NCI-H2227 treated with DMSO at 0.1 percent for 48 hours (cell line): ENCODE data around the gene ANKRD37.
"Not testable (repeated sequence)": the region's sequence is repeated elsewhere in the genome, so short reads cannot be mapped to it uniquely, and the experiment has no call there.

ENCODE experiments used
- DNase-seq: peaks from one replicate; lab custom pipeline; 2025; lab: John Stamatoyannopoulos, UW

The ANKRD37 gene, protein sequence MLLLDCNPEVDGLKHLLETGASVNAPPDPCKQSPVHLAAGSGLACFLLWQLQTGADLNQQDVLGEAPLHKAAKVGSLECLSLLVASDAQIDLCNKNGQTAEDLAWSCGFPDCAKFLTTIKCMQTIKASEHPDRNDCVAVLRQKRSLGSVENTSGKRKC

DNA sequence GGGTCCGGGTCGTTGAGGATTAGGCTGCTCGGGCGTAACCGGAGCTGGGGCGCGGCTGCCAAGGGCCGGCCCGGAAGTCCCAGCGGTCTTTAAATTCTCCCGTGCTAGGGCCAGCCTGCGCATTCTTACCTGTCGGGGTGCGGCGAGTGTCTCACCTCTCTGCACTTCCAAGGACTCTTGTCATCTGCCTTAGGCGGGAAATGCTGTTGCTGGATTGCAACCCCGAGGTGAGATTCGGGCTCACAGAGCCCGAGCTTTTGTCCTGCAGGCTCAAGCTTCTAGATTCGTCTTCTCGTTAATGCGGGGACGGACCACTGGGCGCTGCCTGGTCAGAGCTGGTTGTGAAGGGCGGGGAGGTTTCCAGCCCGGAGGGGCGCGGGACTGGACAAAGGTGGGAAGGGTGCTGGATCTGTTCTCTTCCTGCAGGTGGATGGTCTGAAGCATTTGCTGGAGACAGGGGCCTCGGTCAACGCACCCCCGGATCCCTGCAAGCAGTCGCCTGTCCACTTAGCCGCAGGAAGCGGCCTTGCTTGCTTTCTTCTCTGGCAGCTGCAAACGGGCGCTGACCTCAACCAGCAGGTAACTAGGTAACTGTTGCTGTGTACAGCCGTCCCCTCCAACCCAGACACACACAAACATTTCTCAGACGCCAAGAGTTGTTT lies at the start of gene ANKRD37:
ANKRD37 (plus strand) TSS at position 118 of the 662 bp plus-strand sequence; CDS start at position 201, 83 bp downstream.
- DNase-seq, result peak; percentile 45

DNA sequence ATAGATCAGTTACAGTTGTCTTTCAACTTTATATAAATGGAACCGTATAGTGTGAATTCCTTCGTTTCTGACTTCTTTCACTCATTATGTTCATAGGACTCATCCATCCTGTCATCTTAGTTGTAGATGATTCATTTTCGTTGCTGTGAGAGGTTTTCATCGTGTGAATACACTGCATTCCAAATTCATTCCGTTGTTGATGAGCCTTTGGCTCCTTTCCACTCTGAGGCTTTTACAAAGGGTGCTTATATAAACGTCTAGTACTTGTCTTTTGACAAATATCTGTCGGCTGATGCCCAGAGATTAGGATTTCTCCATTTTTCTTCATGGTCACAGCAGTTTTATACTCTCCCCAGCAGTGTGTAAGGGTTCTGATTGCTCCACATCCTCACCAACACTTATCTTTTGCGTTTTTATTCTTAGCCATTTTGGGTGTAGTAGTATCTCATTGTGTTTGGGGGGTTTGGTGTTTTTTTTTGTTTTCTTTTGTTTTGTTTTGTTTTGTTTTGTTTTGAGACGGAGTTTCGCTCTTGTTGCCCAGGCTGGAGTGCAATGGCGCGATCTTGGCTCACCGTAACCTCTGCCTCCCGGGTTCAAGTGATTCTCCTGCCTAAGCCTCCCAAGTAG lies 49.6 kb upstream of the ANKRD37 start:
- no peak for DNase-seq

DNA sequence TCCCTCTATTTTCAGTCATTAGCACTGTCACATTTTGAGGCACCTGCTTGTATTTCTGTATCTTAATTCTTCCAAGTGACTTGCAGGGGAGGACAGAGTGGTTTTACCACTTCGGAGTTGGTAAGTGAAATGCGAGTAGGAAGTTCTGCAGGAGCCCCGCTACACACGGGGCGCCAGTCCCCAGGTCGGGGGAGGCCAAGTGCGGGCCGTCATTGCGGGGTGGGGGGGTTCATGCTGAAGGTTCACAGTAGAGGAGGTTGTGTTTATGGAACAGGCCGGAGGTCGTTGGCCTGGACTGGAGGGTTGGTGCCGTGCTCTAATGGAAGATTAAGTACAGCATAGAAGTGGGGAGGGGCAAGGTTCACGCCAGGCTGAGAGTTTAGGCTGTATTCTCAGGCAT lies 45.0 kb upstream of the ANKRD37 start:
- no peak for DNase-seq

DNA sequence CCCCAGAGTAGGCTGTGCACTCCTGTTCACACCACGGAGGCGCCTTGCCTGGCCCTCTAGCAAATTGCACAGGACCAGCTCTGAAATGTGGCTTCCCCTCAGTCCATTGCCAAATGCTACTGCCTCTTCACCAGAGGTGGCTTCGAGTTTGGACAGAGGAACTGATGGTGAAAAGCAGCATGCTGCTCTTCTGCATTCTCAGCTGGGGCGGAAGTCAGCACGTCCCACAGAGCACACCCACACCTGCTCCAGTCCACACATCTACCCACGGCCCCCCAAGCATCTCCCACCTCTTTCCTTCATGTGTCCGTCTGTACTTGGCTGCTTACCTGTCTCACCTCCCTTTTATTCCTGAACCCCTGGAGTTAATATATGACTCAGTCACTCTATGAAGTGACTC lies 44.4 kb upstream of the ANKRD37 start:
- DNase-seq, result no peak

DNA sequence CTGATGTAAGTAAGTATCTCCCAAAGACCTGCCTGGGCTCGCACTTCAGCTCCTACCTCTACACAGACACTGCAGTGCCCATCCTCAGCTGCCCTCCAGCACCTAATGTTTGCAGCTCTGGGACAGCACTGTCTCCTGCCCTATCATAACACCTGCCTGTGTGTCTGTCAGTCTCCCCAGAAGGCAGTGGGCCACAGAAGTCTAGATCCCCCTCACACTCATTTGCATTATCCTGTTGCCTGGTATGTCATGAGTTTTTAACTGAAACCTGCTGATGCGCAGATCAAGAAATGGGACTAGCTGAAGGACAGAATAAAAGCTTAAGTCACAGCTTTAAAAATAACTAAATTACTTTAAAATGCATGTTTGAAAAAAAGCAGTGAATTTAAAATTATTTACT lies 43.9 kb upstream of the ANKRD37 start:
- DNase-seq, result no peak

DNA sequence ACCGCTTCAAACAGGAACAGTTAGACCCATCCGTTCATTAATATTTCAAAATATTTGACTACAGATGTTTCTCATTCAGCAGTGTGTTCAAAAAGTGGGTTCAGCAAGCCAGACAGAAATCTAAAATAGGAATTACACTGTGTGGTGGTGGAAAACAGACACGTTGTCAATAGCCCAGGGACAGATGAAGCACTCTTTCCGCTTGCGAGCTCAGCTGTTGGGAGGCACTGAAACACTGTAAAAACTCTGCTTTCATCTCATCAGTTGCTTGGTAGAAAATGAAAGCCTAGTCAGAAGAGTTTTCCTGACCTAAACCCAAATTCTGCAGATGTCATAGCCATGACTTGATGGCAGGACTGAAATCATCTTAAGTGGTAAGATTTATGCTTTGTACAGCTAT lies 39.4 kb upstream of the ANKRD37 start:
- DNase-seq, result no peak

DNA sequence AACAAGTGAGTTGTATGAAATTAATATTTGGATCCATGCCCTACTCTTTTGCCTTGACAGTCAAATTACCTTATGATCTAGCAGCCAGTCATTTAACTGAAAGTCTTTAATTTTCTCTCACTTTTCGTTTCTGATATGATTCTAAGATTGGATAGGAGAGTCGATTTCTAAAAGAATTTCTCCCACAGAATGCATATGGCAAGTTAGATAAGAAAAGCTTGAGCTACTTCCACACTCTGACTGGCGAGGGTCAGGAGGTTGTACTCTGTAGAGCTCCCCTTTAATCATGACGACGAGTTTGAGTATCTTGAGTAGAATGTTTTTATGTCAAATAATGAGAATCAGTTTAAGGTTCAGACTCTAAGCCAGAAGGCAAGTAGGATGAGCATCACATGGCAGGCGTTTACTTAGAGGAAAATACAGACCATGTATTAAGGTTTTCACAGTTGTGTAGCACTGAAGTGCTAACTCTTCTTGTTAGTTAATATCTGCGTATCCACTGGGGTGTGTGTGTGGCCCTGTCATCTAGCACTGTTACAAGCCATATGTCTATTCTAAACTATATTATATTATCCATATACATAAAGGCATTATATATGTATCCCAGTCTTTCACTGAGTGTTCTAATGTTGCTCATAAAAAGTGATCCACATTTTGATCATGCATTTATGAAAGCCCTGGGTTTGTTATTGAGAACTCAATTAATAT lies 38.8 kb upstream of the ANKRD37 start:
- DNase-seq, result no peak

DNA sequence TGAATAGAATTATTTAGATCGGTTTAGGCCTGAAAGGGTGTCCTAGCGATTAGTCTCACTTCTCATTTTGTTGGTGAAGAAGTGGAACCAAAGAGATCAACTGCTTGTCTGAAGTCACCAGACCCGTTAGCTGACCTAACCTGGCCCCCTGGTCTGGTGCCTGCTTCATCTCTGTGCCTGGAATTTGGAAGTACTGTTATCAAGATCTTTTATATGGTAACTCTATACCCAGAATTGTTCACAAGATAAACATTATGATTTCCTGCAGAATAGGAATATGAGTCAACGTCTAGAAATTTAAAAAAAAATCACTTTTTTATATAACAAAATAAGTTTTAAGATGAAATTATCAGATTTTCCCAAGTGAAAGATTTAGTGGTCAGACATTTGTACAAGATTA lies 38.1 kb upstream of the ANKRD37 start:
- no peak for DNase-seq

DNA sequence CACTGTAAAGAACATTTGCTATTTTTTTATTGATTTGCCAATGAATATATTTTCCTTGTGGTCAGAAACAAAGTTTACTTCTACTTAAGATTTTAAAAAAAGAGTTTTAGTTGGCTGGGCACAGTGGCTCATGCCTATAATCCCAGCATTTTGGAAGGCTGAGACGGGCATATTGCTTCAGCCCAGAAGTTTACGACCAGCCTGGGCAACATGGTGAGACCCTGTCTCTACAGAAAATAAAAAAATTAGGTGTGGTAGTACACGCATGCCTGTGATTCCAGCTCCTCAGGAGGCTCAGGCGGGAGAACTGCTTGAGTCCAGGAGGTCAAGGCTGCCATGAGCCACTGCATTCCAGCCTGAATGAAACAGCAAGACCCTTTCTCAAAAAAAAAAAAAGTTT lies 37.7 kb upstream of the ANKRD37 start:
- no peak for DNase-seq

DNA sequence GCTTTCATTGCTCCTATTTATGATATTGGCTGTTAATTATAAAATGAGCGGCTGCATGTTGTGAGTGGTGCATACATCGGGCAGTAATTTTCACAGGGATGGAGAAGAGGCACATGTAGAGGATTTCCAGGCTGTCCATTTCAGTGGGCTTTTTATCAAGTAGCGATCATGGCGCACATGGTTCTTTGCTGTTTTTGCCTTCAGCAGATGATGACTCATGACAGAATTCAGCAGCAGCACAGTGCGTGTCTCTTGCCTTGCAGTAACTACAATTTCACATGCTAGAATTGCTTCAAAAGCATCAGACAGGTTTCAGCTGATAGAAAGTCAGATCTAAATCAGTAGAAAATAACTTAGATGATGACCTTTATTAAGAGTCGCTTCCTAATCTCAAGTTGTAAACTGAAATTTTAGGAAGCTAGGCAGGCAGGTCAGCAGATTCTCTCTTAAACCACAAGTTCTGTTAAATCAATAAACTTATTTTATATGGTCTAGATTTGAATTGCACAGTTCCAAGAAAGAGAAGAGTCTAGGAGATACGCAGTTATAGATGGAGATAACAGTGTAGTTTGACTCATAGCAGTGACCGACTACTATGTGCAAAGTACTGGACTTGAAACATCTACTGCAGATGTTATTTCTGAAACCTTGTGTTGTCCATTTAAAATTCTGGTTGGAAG lies 36.7 kb upstream of the ANKRD37 start:
- no peak for DNase-seq

DNA sequence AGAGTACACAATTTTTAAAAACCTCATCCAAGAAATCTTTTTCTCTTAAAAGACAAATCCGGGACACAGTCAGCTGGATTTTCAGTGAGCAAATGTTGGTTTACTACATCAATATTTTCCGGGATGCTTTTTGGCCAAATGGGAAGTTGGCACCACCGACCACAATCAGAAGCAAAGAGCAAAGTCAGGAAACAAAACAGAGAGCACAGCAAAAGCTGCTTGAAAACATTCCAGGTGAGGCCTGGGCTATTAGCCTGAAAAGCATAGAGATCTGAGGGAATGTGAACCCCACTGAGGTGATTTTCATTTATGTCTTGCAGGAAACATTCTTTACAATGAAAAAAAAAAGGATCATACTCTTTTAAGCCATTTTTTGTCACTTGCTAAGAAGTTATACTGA lies 34.8 kb upstream of the ANKRD37 start:
- no peak for DNase-seq

DNA sequence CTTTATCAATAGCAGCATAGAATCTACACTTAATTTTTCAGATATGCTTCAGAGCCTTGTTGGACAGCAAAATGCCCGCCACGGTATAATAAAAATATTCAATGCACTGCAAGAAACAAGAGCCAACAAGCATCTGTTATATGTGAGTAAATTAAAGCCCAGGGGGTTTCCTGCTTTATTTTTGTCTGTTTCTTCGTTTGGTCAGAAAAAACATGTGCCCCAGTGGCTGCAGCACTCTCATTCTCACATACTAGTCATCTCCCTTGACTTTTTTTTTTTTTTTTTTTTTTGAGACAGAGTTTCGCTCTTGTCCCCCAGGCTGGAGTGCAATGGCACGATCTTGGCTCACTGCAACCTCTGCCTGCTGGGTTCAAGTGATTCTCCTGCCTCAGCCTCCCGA lies 34.1 kb upstream of the ANKRD37 start:
- not testable (repeated sequence) for DNase-seq

DNA sequence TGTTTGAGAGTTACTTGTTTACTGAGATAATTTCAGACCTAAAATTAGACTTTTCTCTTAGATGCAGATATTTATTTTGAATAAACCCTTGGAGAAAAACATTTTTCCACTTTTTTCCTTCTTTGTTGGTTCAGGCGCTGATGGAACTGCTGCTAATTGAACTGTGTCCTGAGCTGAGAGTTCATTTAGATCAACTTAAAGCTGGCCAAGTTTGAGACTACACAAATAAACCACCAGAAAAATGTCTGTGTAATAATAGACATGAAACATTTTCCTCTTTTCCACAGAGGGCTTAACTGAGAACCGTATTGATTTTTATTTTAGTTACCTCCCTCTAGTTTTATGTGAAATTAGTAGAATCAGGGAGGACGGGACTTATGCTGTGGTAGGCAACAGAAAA lies 33.4 kb upstream of the ANKRD37 start:
- no peak for DNase-seq

DNA sequence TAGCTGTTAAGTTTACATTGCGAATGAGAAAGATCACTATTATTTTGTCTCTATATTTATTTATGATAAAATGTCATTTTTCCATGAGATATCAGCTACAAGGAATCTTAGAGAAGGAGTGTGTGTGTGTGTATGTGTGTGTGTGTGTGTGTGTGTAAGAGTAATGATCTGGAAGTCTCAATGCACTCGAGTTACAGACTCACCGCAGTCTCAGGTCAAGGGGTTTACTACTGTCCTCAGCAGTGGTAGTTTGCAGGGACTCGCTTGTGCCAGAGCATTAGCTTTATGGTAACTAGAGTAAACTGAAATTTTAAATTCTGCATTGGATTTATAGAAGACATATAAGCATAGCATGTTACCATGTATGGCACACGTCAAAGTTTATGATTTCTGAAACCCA lies 31.8 kb upstream of the ANKRD37 start:
- no peak for DNase-seq

DNA sequence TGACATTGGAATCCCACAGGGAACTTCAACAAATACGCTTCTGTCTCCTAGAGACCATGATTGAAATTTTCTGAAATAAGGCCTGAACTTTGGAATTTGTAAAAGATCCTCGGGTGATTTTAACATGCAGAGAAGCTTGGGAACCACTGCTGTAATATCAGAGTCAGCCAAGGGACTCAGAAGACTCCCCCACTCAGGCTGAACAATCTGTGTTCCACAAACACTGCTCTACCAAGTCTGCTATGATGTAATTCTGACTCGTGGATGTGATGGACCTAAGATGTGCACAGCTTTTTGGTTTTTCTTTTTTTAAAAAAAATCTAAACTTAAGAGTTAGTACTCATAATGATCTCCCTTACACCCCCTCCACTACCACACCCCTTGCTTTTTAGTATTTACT lies 26.9 kb upstream of the ANKRD37 start:
- DNase-seq, result no peak

DNA sequence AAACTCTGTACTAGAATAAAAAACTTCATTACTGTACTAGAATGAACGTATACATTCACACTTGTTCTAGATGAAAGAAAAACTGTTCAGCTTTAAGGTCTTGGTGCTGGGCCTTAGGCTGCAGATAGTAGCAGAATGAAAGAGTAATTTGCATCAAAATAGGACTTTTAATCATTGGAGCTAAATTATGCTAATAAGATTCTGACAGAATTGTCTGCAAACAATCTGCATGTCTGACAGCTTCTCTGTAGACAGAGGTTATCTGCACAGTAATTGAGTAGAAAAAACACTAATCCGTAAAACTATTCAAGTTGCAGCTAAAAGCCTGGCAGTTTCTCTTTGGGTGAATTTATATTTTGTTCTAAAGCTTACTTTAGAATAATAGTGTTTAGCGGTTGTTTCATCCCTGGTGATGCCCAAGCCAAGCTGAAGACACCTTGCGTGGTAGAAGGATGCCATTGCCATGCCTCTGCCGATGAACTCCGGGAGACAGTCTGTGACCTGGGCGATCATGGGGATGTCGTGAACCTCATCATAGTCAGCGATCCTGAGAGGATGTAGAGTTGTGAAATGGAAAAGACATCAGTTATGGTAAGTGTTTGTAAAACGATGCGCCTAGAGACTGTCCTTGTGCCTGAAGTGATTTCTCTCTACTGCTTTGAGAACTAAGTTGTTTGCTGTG lies 26.2 kb upstream of the ANKRD37 start:
- DNase-seq, result no peak

DNA sequence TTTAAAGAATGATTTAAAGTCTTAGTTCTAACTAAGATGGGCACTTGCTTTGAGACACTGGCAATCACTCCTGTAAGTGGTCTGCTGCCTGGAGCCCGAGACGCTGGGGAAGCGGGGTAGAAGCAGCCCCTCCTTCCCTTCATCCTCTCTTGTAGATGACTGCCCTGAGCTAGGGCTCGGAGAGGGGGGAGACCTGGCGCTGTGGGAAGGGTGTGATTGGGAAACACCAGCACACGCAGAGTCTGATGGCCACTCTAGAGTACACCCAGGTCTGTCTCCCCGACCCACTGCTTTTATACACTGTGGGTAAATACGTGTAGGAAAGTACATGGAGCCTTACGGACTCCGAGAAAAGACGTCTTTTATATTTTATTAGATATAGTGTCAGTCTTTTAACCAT lies 24.9 kb upstream of the ANKRD37 start:
- no peak for DNase-seq

DNA sequence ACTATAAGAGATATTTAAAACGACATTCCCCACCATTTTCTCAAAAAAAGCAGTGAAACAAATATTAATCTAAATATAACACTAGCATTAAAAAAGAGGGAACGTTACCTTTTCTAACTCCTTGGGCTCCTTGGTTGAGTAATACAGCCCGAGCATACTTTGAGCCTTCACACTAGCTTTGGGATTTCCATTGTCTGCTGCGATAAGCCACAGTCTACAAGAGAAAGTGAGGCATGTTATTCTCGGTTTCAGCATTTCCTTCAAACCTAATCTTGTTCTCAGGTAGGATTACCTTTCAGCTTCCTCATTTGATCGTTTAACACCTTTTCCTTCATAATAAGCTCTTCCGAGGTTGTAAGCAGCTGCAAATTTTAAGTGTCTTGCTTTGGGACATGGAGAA lies 22.6 kb upstream of the ANKRD37 start:
- no peak for DNase-seq

DNA sequence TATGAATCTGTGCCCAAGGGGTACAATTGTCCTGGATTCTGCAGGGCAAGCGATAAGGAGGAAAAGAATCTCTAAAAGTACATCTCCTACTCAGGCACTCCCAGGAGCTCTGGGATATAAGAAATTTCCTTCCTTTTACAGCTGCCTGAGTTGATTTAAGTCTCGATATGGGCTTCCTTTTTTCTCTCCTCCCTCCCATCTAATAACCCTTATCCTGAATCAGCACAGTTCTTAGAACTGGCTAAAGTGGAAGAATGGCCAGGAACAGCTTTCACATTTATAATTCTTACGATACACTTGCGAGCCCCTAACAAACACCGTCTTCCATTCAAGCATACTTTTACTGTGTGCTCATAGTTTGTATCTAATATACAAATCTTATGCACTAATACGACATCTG lies 22.1 kb upstream of the ANKRD37 start:
- no peak for DNase-seq

DNA sequence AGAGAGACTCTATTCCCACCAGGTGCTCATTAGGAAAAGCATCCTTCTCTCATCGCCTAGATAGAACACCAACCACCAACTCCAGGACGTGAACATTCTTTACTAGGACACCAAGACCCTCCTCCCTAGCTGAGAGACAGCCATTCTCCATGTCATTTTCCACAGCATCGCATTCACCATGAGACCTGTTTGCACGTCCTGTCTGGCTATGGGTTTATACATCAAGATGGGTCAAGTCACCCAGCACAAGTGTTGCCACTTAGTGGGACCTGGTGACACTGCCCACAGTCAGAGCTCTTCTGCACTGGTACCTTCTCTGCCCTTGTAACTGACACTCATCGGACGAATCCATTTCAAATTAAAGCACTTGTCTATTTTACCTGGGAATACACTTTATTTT lies 18.4 kb upstream of the ANKRD37 start:
- DNase-seq, result no peak

DNA sequence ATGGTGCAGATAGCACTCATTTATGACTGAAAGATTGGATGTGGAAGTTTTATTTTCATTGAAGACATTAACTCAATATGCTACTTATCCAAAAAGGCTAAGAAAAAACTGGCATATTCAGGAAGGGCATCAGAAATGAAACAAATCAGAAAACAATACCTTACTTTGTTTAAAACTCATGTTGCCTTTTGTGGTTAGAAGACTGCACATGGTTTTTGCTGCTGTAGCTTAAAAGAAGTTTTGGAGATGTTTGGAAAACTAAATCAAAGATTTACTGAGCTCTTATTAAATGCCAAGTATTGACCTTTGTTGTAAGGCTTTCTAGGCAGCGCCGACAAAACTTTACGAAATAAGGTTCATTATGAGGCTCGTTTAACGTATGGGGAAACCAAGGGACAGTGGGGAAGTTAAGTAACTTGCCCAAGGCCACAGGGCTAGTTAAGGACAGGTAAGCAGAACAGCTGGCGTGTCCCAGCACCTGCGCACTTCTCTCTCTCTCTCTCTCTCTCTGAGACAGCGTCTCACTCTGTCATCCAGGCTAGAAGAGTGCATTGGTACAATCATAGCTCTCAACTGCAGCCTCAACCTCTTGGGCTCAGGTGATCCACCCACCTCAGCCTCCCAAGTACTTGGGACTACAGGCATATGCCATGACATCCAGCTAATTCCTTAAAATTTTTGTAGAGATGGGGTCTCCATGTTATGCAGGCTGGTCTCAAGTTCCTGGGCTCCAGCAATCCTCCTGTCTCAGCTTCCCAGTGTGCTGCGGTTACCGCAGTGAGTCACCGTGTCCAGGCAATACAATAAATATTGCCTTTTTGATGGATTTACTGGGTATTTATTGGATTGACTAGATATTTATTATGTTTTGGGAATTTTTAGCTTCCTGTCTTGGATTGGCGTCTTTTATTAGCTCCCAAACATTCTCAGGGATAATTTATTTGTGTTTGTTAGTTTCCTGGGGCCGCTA lies 17.0 kb upstream of the ANKRD37 start:
- no peak for DNase-seq
